HG03039 (cell line): Measurements from ENCODE around the gene MMP24.
"Not testable (repeated sequence)": the region's sequence is repeated elsewhere in the genome, so short reads cannot be mapped to it uniquely, and the experiment has no call there.

Source experiments
- ATAC-seq: cut with Tn5 transposase; IDR thresholded peaks from one replicate; pipeline ENCODE4 v1.9.1; 2021; ENCODE audit warnings: mild to moderate bottlenecking, moderate library complexity; ENCODE audit not compliant: unreplicated experiment

MMP24 gene

DNA sequence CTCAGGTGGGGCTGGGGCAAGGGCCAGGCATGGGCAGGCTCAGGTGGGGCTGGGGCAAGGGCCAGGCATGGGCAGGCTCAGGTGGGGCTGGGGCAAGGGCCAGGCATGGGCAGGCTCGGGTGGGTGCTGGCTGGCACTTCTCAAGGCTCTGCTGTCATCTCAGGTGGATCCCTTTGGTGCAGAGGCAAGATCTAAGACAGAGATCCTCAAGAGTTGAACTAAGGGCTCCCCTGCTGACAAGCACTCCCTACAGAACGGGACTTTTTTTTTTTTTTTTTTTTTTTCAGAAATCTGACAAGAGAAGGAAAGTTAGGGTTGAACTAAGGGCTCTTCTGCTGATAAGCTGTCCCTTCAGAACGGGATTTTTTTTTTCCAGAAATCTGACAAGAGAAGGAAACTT, 26.5 kb downstream of the MMP24 start:
- ATAC-seq: no peak

DNA sequence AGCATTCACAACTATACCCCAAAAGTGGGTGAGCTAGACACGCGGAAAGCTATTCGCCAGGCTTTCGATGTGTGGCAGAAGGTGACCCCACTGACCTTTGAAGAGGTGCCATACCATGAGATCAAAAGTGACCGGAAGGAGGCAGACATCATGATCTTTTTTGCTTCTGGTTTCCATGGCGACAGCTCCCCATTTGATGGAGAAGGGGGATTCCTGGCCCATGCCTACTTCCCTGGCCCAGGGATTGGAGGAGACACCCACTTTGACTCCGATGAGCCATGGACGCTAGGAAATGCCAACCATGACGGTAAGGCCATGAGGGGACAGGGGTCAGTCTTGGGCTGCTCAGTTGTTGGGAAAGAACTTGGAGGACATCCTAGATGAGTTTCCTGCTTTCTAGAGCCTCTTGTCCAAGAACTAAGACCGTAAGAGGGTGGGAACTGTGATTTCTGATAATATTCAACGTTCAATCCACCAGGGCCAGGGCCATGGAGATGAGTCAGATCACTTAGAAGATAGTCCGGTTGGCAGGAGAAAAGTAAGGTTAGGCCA, 28.0 kb downstream of the MMP24 start:
- no peak for ATAC-seq

- ATAC-seq: no peak
Measured at GRCh38 chr20:35257175-35257909, 30.9 kb downstream of the MMP24 start.

- no peak for ATAC-seq
Measured at GRCh38 chr20:35260426-35260825, 33.9 kb downstream of the MMP24 start.

GRCh38 chr20:35262321-35262720, 35.8 kb downstream of the MMP24 start:
- not testable (repeated sequence) for ATAC-seq

DNA sequence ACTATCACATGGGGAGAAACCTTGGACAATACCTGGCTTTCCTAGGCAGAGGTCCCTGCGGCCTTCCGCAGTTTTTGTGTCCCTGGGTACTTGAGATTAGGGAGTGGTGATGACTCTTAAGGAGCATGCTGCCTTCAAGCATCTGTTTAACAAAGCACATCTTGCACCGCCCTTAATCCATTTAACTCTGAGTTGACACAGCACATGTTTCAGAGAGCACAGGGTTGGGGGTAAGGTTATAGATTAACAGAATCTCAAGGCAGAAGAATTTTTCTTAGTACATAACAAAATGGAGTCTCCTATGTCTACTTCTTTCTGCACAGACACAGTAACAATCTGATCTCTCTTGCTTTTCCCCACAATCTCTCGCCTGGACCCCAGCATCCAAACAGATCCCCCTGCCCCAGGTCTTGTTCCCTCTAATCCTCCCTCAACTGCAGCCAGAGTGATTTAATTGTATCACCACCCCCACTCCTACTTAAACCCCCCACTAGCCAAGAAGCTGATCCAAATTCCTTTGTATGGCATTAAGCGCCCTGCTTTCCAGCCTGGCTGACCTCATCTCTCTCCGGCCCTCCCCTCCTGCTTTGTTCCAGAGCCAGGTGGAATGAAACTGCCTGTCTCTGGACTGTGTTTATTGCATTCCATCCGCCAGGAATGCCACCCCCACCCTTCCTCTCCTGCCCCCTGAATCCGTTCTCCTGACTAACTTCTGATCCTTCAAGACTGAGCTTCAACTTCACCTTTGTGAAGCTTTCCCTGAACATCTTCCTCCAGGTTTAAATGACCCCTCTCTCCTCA, 36.4 kb downstream of the MMP24 start:
- not testable (repeated sequence) for ATAC-seq

GRCh38 chr20:35263532-35264341, 37.2 kb downstream of the MMP24 start:
- ATAC-seq: no peak

- ATAC-seq: no peak
Measured at GRCh38 chr20:35264755-35265154, 38.3 kb downstream of the MMP24 start.

DNA sequence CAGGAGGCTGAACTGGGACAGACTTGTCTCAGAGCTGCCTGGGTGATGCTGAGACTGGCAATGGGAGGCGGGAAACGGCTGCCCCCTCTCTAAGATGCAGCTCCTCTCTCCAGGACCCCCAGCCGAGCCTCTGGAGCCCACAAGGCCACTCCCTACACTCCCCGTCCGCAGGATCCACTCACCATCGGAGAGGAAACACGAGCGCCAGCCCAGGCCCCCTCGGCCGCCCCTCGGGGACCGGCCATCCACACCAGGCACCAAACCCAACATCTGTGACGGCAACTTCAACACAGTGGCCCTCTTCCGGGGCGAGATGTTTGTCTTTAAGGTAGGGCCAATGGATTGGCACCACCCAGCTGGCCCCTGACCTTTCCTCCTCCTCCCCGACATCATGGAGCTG, 40.6 kb downstream of the MMP24 start:
- no peak for ATAC-seq

DNA sequence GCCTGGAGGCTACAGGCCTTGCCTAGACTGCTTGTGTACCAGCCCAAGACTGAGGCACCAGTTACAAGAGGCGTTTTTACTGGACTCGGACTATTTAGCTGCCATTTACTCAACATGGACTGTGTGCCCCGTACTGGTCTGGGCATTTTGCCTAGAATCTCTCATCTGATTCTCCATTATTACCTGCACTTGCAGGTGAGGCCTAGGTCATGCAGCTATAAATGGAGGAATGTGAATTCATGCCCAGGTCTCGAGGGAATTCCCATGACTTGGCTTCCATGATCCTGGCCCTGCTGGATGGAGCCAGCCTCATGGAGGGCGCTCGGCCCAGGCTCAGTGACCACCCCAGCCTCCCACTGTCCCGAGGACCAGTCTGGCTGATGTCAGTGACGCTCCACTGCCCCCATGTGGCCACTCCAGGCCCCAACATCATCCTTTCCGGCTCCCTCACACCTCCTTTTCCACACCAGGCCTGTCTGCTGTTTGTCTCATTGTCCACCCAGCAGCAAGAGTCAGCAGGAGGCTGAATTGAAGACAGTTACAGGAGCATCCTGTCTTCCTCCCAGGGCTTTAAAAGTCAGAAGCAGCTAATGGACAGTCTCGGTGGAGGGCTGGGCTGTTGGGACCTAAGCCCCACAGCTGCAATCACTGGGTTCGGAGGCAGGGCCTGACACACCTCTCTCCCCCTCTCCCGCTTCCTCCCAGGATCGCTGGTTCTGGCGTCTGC, 42.7 kb downstream of the MMP24 start:
- ATAC-seq: no peak

DNA sequence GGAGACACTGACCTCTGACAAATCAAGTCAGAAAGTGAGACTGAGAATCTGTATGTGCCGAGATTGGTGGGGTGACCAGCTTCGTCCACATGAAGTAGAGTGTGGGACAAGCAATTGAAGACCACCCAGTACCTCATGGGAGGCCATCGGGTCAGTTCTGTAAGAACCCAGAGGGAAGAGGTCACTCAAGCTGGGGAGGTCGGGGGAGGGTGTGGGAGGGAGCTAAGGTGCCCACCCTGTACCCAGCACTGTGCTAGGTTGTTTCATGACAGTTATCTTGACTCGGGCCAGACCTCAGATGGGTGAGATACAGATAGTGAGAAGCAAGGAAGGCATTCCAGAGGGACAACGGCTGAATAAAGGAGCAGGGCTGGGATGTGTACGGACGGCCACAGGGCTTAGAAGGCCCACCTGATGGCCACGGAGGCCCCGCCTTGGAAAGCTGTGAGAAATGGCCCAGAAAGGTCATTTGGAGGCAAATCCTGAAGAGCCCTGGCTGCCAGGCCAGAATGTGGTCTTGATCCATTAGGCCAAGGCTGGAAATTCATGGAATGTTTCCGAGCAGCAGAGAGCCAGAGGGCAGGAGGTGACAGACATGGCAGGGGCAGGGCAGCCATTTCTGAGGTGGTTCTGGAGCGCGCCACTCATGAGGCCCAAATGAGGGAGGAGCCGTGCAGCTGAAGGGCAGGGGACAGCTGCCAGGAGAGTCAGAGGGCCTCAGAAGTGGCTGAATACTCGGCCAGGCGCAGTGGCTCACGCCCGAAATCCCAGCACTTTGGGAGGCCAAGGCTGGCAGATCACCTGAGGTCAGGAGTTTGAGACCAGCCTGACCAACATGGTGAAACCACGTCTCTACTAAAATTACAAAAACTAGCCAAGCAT, 43.8 kb downstream of the MMP24 start:
- ATAC-seq: no peak

DNA sequence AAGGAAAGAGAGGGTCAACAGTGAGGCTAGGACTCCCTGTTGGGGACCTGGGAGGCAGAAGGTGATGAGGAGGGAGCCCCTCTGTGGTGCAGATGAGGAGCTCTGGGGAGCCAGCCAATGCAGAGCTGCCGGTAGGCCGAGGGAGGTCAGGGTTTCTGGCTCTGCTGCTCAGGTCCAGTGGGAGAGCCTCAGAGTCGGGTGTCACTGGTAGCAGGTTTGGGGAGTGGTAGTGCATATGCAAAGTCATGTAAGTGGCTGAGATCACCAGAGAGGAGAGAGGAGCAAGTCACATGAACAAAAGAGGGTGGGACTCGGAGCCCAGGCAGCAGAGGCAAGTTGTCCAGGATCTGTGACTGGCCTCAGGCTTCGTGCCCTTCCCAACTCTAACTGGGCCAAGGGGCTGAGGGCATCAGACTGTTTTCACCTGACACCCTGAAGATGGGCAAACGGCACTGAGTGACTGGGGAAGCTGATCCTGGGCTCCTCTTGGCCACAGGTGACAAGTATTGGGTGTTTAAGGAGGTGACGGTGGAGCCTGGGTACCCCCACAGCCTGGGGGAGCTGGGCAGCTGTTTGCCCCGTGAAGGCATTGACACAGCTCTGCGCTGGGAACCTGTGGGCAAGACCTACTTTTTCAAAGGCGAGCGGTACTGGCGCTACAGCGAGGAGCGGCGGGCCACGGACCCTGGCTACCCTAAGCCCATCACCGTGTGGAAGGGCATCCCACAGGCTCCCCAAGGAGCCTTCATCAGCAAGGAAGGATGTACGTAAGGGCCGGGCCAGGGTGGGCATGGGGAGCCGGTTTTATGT, 44.8 kb downstream of the MMP24 start:
- no peak for ATAC-seq

DNA sequence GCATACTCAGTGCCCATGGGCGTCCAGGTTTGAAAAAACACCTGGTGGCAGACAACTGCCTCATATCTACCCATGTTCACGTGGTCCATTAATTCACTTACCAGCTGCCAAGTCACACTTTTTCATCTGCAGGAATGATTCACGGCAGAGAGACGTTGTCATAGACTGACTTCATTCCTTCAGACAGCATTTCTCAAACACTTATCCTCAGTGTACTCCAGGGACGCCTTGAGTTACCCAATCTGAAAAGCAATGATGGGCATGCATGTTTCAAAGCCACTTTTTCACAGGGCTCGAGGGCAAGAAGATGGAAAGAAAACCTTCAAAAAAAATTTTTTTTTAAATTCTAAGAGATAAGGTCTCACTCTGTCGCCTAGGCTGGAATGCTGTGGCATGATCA, 45.4 kb downstream of the MMP24 start:
- ATAC-seq: no peak

DNA sequence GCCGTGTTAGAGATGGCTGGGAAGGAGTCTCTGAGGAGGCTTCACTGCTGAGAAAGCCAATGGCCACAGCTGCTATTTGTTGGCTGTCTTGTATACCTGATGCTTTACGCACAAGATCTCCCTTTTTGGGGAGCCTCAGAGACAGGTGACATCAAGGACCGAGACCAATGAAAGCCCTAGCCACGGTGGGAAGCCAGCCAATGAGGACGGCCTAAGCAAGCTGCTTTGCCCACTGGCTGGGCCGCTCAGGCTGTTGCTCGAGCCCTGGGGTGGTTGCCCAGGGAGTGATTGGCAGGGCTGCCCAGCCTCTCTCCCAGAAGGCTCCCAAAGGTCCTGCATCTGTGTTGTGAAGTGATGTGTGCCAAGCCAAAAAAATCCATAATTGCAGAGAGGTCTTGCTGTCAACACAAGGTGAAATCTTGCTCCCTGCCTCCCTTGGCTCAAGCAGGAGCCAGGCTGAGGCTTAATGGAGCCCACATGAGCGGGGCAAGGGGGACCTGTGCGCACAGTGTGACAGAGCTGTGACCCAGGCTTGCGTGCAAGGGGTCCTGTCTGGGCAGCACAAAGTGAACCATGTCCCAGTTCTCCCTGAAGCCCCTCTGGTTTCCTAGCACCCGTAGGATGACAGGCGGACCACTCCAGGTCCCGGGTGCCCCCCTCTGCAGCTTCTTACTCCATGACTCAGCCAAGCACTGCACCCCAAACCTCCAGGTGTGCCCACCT, 47.1 kb downstream of the MMP24 start:
- no peak for ATAC-seq

DNA sequence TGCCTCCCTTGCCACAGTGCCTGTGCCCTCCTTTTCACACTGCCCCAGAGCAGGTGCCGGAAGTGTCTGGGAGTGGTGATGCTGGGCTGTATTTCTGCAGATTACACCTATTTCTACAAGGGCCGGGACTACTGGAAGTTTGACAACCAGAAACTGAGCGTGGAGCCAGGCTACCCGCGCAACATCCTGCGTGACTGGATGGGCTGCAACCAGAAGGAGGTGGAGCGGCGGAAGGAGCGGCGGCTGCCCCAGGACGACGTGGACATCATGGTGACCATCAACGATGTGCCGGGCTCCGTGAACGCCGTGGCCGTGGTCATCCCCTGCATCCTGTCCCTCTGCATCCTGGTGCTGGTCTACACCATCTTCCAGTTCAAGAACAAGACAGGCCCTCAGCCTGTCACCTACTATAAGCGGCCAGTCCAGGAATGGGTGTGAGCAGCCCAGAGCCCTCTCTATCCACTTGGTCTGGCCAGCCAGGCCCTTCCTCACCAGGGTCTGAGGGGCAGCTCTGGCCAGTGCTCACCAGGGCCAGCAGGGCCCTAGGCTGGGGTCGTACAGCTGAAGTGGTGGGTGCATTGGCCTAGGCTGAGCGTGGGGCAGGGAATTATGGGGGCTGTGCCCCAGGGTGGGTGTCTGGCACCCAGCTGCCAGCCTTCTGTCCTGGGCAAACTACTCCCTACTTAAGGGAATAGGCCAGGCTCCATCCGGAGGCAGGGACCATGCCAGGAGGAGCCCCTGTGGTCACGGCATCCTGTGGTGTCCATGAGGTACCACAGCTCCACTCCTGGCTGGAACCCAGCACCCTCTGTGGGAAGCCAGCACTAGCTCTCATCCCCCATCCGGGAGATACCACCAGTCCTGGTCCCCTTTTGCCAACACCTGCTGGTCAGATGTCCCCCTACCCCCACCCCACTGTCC, 47.9 kb downstream of the MMP24 start:
- no peak for ATAC-seq

GRCh38 chr20:35275741-35276251, 49.3 kb downstream of the MMP24 start:
- no peak for ATAC-seq

GRCh38 chr20:35276408-35276807, 49.9 kb downstream of the MMP24 start:
- no peak for ATAC-seq
